HepG2 (cell line): ENCODE measurements around the gene SLC45A1.

ENCODE experiments used
- ARHGAP35 ChIP-seq: sonication (generic); formaldehyde crosslinking; IDR thresholded peaks from 2 replicates; pipeline ENCODE4 v1.9.0; 2022; ENCODE audit warnings: mild to moderate bottlenecking, inconsistent platforms, moderate library complexity, missing genetic modification reagents, borderline replicate concordance
- CTCF ChIP-seq: sonication (generic); formaldehyde crosslinking; IDR thresholded peaks from 2 replicates; pipeline ENCODE4 v1.5.0; 2020; ENCODE audit warnings: mild to moderate bottlenecking, missing genetic modification reagents, moderate library complexity
- E2F5 ChIP-seq: sonication (generic); formaldehyde crosslinking; conservative IDR thresholded peaks from 2 replicates; pipeline ENCODE4 v1.4.0; 2020; ENCODE audit warnings: missing genetic modification reagents
- POLR2AphosphoS5 ChIP-seq: IDR thresholded peaks from 2 replicates; pipeline ENCODE4 v1.6.1; 2012; ENCODE audit warnings: low read depth, low read length
- ZBTB3 ChIP-seq: sonication (generic); formaldehyde crosslinking; IDR thresholded peaks from 2 replicates; pipeline ENCODE4 v1.4.0; 2020; ENCODE audit warnings: low read depth, mild to moderate bottlenecking, moderate library complexity, missing genetic modification reagents, borderline replicate concordance

GRCh38 chr1:8378981-8379470 lies 61.1 kb downstream of the SLC45A1 start:
- TF ChIP-seq ZBTB3 (CRISPR knock-in tag) = no peak
- no peak for TF ChIP-seq CTCF
- no peak for TF ChIP-seq ARHGAP35 (CRISPR knock-in tag)
- TF ChIP-seq POLR2AphosphoS5 = no peak
- TF ChIP-seq E2F5 = no peak
